B cell (primary cell): ENCODE measurements around the gene DDX21.
"Not testable (repeated sequence)": the region's sequence is repeated elsewhere in the genome, so short reads cannot be mapped to it uniquely, and the experiment has no call there.

Experiments
- EZH2 ChIP-seq: IDR thresholded peaks from 2 replicates; pipeline ENCODE4 v1.6.1; 2012; ENCODE audit warnings: borderline replicate concordance, low read depth, mild to moderate bottlenecking, moderate library complexity, low read length; ENCODE audit not compliant: insufficient read depth, poor library complexity, severe bottlenecking
- TF ChIP-seq, protein P1 (sequence below): fragments of 200-600 bp; IDR thresholded peaks from one replicate; pipeline ENCODE4 v1.8.0; 2022; ENCODE audit warnings: antibody characterized with exemption, mild to moderate bottlenecking

DNA sequence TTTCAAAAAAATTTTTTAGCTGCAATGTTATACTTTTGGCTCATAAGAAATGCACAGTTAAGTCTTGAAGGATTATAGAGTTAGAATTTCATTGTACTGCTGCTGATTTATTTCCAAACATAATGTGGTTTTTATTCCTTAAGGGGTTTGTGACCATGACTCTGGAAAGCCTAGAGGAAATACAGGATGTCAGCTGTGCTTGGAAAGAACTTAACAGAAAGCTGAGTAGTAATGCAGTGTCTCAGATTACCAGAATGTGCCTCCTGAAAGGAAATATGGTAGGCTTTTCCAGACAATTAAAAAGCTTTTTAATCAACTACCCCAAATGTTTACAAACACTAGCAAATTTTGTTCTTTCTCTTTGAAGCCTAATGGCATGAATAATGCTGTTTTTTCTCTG, 15.1 kb upstream of the DDX21 start:
- TF ChIP-seq, protein P1, sequence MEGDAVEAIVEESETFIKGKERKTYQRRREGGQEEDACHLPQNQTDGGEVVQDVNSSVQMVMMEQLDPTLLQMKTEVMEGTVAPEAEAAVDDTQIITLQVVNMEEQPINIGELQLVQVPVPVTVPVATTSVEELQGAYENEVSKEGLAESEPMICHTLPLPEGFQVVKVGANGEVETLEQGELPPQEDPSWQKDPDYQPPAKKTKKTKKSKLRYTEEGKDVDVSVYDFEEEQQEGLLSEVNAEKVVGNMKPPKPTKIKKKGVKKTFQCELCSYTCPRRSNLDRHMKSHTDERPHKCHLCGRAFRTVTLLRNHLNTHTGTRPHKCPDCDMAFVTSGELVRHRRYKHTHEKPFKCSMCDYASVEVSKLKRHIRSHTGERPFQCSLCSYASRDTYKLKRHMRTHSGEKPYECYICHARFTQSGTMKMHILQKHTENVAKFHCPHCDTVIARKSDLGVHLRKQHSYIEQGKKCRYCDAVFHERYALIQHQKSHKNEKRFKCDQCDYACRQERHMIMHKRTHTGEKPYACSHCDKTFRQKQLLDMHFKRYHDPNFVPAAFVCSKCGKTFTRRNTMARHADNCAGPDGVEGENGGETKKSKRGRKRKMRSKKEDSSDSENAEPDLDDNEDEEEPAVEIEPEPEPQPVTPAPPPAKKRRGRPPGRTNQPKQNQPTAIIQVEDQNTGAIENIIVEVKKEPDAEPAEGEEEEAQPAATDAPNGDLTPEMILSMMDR = not testable (repeated sequence)
- not testable (repeated sequence) for TF ChIP-seq EZH2
